Erythroblast (primary cell): Measurements from ENCODE around the gene ICA1L.

Source experiments
- GATA1 ChIP-seq: IDR thresholded peaks from 2 replicates; pipeline ENCODE4 v1.6.1; 2011; ENCODE audit warnings: low read depth, mild to moderate bottlenecking, control low read depth, low read length, moderate library complexity
- POLR2A ChIP-seq: IDR thresholded peaks from 2 replicates; pipeline ENCODE4 v1.6.1; 2011; ENCODE audit warnings: mild to moderate bottlenecking, low read length

DNA sequence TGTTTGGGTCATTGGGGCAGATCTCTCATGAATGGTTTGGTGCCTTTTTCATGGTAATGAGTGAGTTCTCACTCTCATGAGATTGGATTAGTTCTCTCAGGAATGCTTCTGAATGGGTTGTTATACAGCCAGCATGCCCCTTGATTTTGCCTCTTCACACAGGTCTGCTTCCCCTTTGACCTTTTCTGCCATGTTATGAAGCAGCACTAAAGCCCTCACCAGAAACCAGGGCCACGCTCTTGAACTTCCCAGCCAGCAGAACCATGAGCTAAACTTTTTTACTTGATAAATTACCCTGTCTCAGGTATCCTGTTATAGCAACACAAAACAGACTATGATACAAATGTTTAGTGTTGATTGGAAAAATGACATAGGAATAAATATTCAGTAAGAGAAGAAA lies 57.3 kb downstream of the ICA1L start:
- no peak for TF ChIP-seq POLR2A
- TF ChIP-seq GATA1, result no peak
